ENCODE data around the gene PIGL.

Gene PIGL

GRCh38 chr17:16232391-16232790, 15.4 kb downstream of the PIGL start:
- no peak for DNase-seq
- TF ChIP-seq CTCF (IDR thresholded peaks at IDR 0.05; ENCODE audit: borderline replicate concordance, extremely low read depth, low read length, poor library complexity, severe bottlenecking), result no peak
- no peak for TF ChIP-seq EZH2 (IDR thresholded peaks at IDR 0.05; ENCODE audit: borderline replicate concordance, low read depth, low read length, severe bottlenecking)
- no peaks in the 10 kb centered on the region for H4K20me1 ChIP-seq (ENCODE audit: insufficient read depth, low read length)
- no peak overlapping the region for H3K4me2 ChIP-seq (ENCODE audit: insufficient read depth, low read length)
- H3K79me2 ChIP-seq (ENCODE audit: insufficient read depth, low read length), result peaks cover 17% of the 10 kb centered on the region; the same call in 1 of the 2 replicates
- H3K4me3 ChIP-seq (ENCODE audit: low read depth in 1 of 2, low read length in 2 of 2), result no peak overlapping the region
- H3K9me3 ChIP-seq (ENCODE audit: insufficient read depth, low read length, severe bottlenecking), result no peaks in the 10 kb centered on the region
- no peak overlapping the region for H3K27ac ChIP-seq (ENCODE audit: low read length)
- no peak for ATAC-seq (ENCODE audit: insufficient read depth, low read depth)
- H2AFZ ChIP-seq (ENCODE audit: low read depth, low read length), result no peak overlapping the region
- no peaks in the 10 kb centered on the region for H3K27me3 ChIP-seq (ENCODE audit: insufficient read depth, low read length, poor library complexity)
- H3K4me1 ChIP-seq (ENCODE audit: insufficient read depth, low read length), result peaks cover 4% of the 10 kb centered on the region; the same call in 1 of the 2 replicates
- H3K36me3 ChIP-seq (ENCODE audit: insufficient read depth, low read length), result no peaks in the 10 kb centered on the region; the same call in 1 of the 2 replicates
- H3K9ac ChIP-seq (ENCODE audit: low read depth, low read length), result no peak overlapping the region

GRCh38 chr17:16239931-16240330, 22.9 kb downstream of the PIGL start:
- H3K27ac ChIP-seq (ENCODE audit: low read length), result no peak overlapping the region

GRCh38 chr17:16241906-16242399, 24.9 kb downstream of the PIGL start:
- H3K27me3 ChIP-seq (ENCODE audit: insufficient read depth, low read length, poor library complexity), result no peaks in the 10 kb centered on the region
- H3K9me3 ChIP-seq (ENCODE audit: insufficient read depth, low read length, severe bottlenecking), result no peaks in the 10 kb centered on the region
- H3K4me2 ChIP-seq (ENCODE audit: insufficient read depth, low read length), result no peak overlapping the region
- H2AFZ ChIP-seq (ENCODE audit: low read depth, low read length), result no peak overlapping the region
- H3K36me3 ChIP-seq (ENCODE audit: insufficient read depth, low read length), result 0 out of 2 replicates have a peak, but pooled peaks cover under 1% of the 10 kb centered on the region
- no peaks in the 10 kb centered on the region for H3K4me1 ChIP-seq (ENCODE audit: insufficient read depth, low read length)
- no peak overlapping the region for H3K9ac ChIP-seq (ENCODE audit: low read depth, low read length)
- H3K79me2 ChIP-seq (ENCODE audit: insufficient read depth, low read length), result peaks cover 2% of the 10 kb centered on the region; the same call in 1 of the 2 replicates
- no peak for ATAC-seq (ENCODE audit: insufficient read depth, low read depth)
- no peak for DNase-seq
- H3K4me3 ChIP-seq (ENCODE audit: low read depth in 1 of 2, low read length in 2 of 2), result no peak overlapping the region
- no peak overlapping the region for H3K27ac ChIP-seq (ENCODE audit: low read length)
- TF ChIP-seq EZH2 (IDR thresholded peaks at IDR 0.05; ENCODE audit: borderline replicate concordance, low read depth, low read length, severe bottlenecking) (no peak), CTCF (IDR thresholded peaks at IDR 0.05; ENCODE audit: borderline replicate concordance, extremely low read depth, low read length, poor library complexity, severe bottlenecking) (no peak)
- 0 out of 2 replicates have a peak, but pooled peaks cover 3% of the 10 kb centered on the region for H4K20me1 ChIP-seq (ENCODE audit: insufficient read depth, low read length)

More at GRCh38 chr17:16239931-16240330, 22.9 kb downstream of the PIGL start:
- no peaks in the 10 kb centered on the region for H3K27me3 ChIP-seq (ENCODE audit: insufficient read depth, low read length, poor library complexity)
- DNase-seq (no peak), ATAC-seq (ENCODE audit: insufficient read depth, low read depth) (no peak)
- TF ChIP-seq EZH2 (IDR thresholded peaks at IDR 0.05; ENCODE audit: borderline replicate concordance, low read depth, low read length, severe bottlenecking) (no peak), CTCF (IDR thresholded peaks at IDR 0.05; ENCODE audit: borderline replicate concordance, extremely low read depth, low read length, poor library complexity, severe bottlenecking) (no peak)
- H3K9ac ChIP-seq (ENCODE audit: low read depth, low read length), result no peak overlapping the region
- 0 out of 2 replicates have a peak, but pooled peaks cover 3% of the 10 kb centered on the region for H4K20me1 ChIP-seq (ENCODE audit: insufficient read depth, low read length)
- no peaks in the 10 kb centered on the region for H3K9me3 ChIP-seq (ENCODE audit: insufficient read depth, low read length, severe bottlenecking)
- no peaks in the 10 kb centered on the region for H3K4me1 ChIP-seq (ENCODE audit: insufficient read depth, low read length)
- no peak overlapping the region for H3K4me3 ChIP-seq (ENCODE audit: low read depth in 1 of 2, low read length in 2 of 2)
- H3K4me2 ChIP-seq (ENCODE audit: insufficient read depth, low read length), result no peak overlapping the region
- H3K79me2 ChIP-seq (ENCODE audit: insufficient read depth, low read length), result peaks cover 2% of the 10 kb centered on the region; the same call in 1 of the 2 replicates
- H2AFZ ChIP-seq (ENCODE audit: low read depth, low read length), result no peak overlapping the region
- no peaks in the 10 kb centered on the region for H3K36me3 ChIP-seq (ENCODE audit: insufficient read depth, low read length)
